Suprapubic skin (tissue), 4 donors: ENCODE results near the gene VPS13C.

Source experiments
- POLR2A ChIP-seq, 2 donors: fragments of 450-650 bp; IDR thresholded peaks; one replicate each; pipeline ENCODE4 v1.6.1; 2017; ENCODE audit warnings: antibody characterized with exemption in 2 of 2, mild to moderate bottlenecking in 2 of 2, moderate library complexity in 2 of 2
- POLR2AphosphoS5 ChIP-seq, 3 donors: sonication (generic); formaldehyde crosslinking; IDR thresholded peaks; one replicate each; pipeline ENCODE4 v1.6.1; 2017; ENCODE audit warnings: antibody characterized with exemption in 3 of 3
- TF ChIP-seq, protein P1 (sequence below), 2 donors: fragments of 200-600 bp in 1 of 2; fragments of 450-650 bp in 1 of 2; sonication (generic) in 1 of 2; IDR thresholded peaks; one replicate each; pipeline ENCODE4 v1.5.1; 2016 to 2019; ENCODE audit warnings: antibody characterized with exemption in 2 of 2, mild to moderate bottlenecking in 1 of 2, moderate library complexity in 1 of 2

DNA sequence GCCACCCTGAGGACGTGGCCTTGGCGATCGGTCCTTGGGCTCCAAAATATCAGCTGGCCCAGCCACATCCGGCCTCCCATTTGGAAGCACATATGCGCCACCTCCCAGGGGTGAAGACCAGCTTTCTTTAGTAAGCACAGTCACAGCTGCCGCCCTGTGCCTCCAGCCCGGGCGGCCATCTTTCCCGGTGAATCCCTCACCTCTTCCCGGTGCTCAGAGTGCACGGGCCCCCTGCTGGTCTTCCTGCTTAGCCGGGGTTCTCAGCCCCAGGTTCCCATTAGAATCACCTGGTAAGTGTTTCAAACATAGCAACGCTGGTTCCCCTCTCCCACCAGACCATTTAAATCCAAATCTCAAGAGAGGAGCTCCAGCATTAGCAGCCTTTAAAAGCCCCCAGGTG, 232.2 kb downstream of the VPS13C start:
- TF ChIP-seq POLR2A (IDR thresholded peaks at IDR 0.05) (no peak), POLR2AphosphoS5 (IDR thresholded peaks at IDR 0.05) (no peak)
- TF ChIP-seq, protein P1, sequence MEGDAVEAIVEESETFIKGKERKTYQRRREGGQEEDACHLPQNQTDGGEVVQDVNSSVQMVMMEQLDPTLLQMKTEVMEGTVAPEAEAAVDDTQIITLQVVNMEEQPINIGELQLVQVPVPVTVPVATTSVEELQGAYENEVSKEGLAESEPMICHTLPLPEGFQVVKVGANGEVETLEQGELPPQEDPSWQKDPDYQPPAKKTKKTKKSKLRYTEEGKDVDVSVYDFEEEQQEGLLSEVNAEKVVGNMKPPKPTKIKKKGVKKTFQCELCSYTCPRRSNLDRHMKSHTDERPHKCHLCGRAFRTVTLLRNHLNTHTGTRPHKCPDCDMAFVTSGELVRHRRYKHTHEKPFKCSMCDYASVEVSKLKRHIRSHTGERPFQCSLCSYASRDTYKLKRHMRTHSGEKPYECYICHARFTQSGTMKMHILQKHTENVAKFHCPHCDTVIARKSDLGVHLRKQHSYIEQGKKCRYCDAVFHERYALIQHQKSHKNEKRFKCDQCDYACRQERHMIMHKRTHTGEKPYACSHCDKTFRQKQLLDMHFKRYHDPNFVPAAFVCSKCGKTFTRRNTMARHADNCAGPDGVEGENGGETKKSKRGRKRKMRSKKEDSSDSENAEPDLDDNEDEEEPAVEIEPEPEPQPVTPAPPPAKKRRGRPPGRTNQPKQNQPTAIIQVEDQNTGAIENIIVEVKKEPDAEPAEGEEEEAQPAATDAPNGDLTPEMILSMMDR (IDR thresholded peaks at IDR 0.05): no peak
